Tibial artery (tissue), 4 donors: ENCODE data around the gene CDH1.

Experiments
- DNase-seq, 2 donors: peaks; one replicate each; pipeline ENCODE4 v3.0.0-alpha.2; 2019
- H3K27ac ChIP-seq, 2 donors: fragments of 200-600 bp; sonication (generic) in 1 of 2; 1 replicate in 1 of 2; 2 replicates in 1 of 2; pipeline ENCODE4 v1.5.1; 2018 to 2019; ENCODE audit warnings: mild to moderate bottlenecking in 1 of 2
- H3K27me3 ChIP-seq, 2 donors: fragments of 200-600 bp; sonication (generic) in 1 of 2; one replicate each; pipeline versions ENCODE4 v1.5.1 to v1.6.0; 2016 to 2019
- H3K36me3 ChIP-seq, 3 donors: fragments of 200-600 bp; sonication (generic) in 2 of 3; one replicate each; pipeline ENCODE4 v1.5.1; 2016 to 2019; ENCODE audit warnings: mild to moderate bottlenecking in 2 of 3
- H3K4me1 ChIP-seq, 4 donors: fragments of 200-600 bp; sonication (generic) in 2 of 4; 1 replicate in 3 of 4; 2 replicates in 1 of 4; pipeline ENCODE4 v1.5.1; 2016 to 2019
- H3K4me3 ChIP-seq, 2 donors: fragments of 200-600 bp; sonication (generic) in 1 of 2; 1 replicate in 1 of 2; 2 replicates in 1 of 2; pipeline ENCODE4 v1.5.1; 2018 to 2019; ENCODE audit warnings: mild to moderate bottlenecking in 2 of 2
- H3K9me3 ChIP-seq, 3 donors: fragments of 200-600 bp; sonication (generic) in 1 of 3; one replicate each; pipeline ENCODE4 v1.5.1; 2016 to 2019
- CTCF ChIP-seq, 2 experiments: fragments of 200-600 bp in 1 of 2; fragments of 450-650 bp in 1 of 2; IDR thresholded peaks; one replicate each; pipeline ENCODE4 v1.5.1; 2017 to 2019; ENCODE audit warnings: antibody characterized with exemption in 2 of 2, mild to moderate bottlenecking in 1 of 2, moderate library complexity in 1 of 2
- intact Hi-C: fragments of 100-400 bp; cut with DNase I; formaldehyde crosslinking; loops from one replicate; pipeline ENCODE4 v1.15.0; 2023; ENCODE audit warnings: low total_unique reads

The CDH1 gene

GRCh38 chr16:68700120-68700519, 37.0 kb upstream of the CDH1 start:
- H3K27ac ChIP-seq = no peak overlapping the region
- H3K4me1 ChIP-seq = peaks cover 0 to 4% (median 0%) of the 10 kb centered on the region in 4 donors
- no peaks in the 10 kb centered on the region for H3K27me3 ChIP-seq
- no peaks in the 10 kb centered on the region for H3K9me3 ChIP-seq
- H3K4me3 ChIP-seq = no peak overlapping the region
- DNase-seq = no peak
- H3K36me3 ChIP-seq = no peaks in the 10 kb centered on the region
- intact Hi-C loops = no loop called here
- TF ChIP-seq CTCF (IDR thresholded peaks at IDR 0.05) = no peak

DNA sequence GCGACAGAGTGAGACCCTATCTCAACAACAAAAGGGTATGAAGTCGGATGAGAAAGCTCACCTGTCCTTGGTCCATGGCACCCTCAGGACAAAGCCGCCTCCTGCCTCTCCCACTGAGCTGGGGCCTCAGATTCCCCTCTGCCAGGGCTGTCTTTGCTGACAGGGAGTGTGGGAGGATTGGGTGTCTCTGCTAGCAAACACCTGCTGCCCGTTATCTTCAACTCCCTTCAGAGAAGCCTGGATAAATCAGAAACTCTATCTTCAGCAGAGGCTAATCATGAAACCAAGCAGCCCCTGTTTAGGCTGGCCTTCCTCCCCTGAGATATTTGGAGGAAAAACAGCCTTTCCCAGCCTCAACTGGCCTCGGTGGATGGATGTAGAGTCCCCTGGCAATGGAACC, 36.3 kb upstream of the CDH1 start:
- intact Hi-C loops = no loop called here
- H3K4me1 ChIP-seq = peaks cover 0 to 4% (median 0%) of the 10 kb centered on the region in 4 donors
- H3K4me3 ChIP-seq = no peak overlapping the region
- H3K36me3 ChIP-seq = no peaks in the 10 kb centered on the region
- no peak for DNase-seq
- TF ChIP-seq CTCF (IDR thresholded peaks at IDR 0.05) = no peak
- H3K9me3 ChIP-seq = no peaks in the 10 kb centered on the region
- no peak overlapping the region for H3K27ac ChIP-seq
- no peaks in the 10 kb centered on the region for H3K27me3 ChIP-seq

DNA sequence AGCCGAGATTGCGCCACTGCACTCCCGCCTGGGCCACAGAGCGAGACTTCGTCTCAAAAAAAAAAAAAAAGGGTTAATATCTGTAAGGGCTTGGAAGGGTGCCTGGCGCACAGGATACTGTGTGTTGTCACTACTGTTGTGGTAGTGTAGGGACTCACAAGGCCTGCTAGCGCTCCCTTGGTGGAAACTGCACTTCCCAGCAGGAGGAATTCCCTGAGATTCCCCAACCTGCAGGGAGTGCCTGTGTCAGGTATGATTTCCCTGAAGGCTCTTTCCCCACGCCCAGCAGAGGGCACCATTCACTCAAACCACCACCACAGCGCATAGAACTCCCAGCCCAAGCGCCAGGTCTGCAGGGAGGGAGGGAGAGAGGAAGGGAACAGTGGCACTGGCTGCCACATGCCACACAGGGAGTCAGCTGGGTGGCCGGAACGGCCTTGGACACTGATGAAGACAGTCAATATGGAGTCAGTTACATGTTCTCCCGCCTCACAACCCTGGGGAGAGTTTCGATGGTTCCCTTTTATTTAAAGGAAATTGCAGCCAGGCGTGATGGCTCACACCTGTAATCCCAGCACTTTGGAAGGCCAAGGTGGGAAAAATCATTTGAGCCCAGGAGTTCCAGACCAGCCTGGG, 32.7 kb upstream of the CDH1 start:
- H3K36me3 ChIP-seq = no peaks in the 10 kb centered on the region
- TF ChIP-seq CTCF (IDR thresholded peaks at IDR 0.05) = peak; percentile 24 to 37
- no peaks in the 10 kb centered on the region for H3K9me3 ChIP-seq
- H3K27ac ChIP-seq = no peak overlapping the region
- intact Hi-C loops = no loop called here
- peak; percentile 24 to 76 for DNase-seq
- H3K4me3 ChIP-seq = no peak overlapping the region
- H3K27me3 ChIP-seq = peaks cover 0 to 2% of the 10 kb centered on the region in 2 donors
- peaks cover 0 to 4% (median 0%) of the 10 kb centered on the region in 4 donors for H3K4me1 ChIP-seq

- peaks cover 0 to 19% of the 10 kb centered on the region in 2 donors for H3K27me3 ChIP-seq
- no peaks in the 10 kb centered on the region for H3K9me3 ChIP-seq
- H3K4me3 ChIP-seq = no peak overlapping the region
- no peak overlapping the region for H3K27ac ChIP-seq
- intact Hi-C loops = no loop called here
- peaks cover 0 to 4% (median 0%) of the 10 kb centered on the region in 4 donors for H3K4me1 ChIP-seq
- H3K36me3 ChIP-seq = no peaks in the 10 kb centered on the region
- no peak for DNase-seq
- TF ChIP-seq CTCF (IDR thresholded peaks at IDR 0.05) = no peak
Measured at GRCh38 chr16:68707340-68708152, 29.5 kb upstream of the CDH1 start.

GRCh38 chr16:68710211-68710610, 26.9 kb upstream of the CDH1 start:
- no peak overlapping the region for H3K4me3 ChIP-seq
- no peak for TF ChIP-seq CTCF (IDR thresholded peaks at IDR 0.05)

More at GRCh38 chr16:68710211-68710610, 26.9 kb upstream of the CDH1 start:
- peaks cover 0 to 22% of the 10 kb centered on the region in 2 donors for H3K27me3 ChIP-seq
- no peak overlapping the region for H3K27ac ChIP-seq
- no peaks in the 10 kb centered on the region for H3K36me3 ChIP-seq
- no peak for DNase-seq
- H3K9me3 ChIP-seq = no peaks in the 10 kb centered on the region
- intact Hi-C loops = no loop called here
- no peaks in the 10 kb centered on the region for H3K4me1 ChIP-seq
